Measurements from ENCODE around the gene ARHGAP10.

ARHGAP10 gene

GRCh38 chr4:147913137-147913536, 181.2 kb downstream of the ARHGAP10 start:
- H3K23ac ChIP-seq (ENCODE audit: low read length in 2 of 2): no peak overlapping the region
- H2AFZ ChIP-seq (ENCODE audit: low read depth, low read length): no peak overlapping the region
- H3K14ac ChIP-seq (ENCODE audit: low read length in 2 of 2): no peak overlapping the region
- H3K4ac ChIP-seq (ENCODE audit: low read depth in 1 of 2, low read length in 2 of 2): no peak overlapping the region
- 96% methylated on average over 1 of the region's 2 CpGs for WGBS
- no peak overlapping the region for H3K4me2 ChIP-seq (ENCODE audit: low read length, poor library complexity, severe bottlenecking)
- no peak overlapping the region for H2BK15ac ChIP-seq (ENCODE audit: low read depth, poor library complexity, severe bottlenecking)
- no peak overlapping the region for H3K18ac ChIP-seq (ENCODE audit: low read depth in 1 of 2, low read length in 2 of 2)
- H3K9ac ChIP-seq (ENCODE audit: low read length): no peak overlapping the region
- H3K36me3 ChIP-seq (ENCODE audit: control insufficient read depth in 1 of 2, insufficient read depth in 2 of 2, low read depth in 1 of 2, low read length in 2 of 2): peaks cover 4 to 81% of the 10 kb centered on the region in 2 experiments
- H4K91ac ChIP-seq (ENCODE audit: low read length): no peak overlapping the region
- no peak overlapping the region for H2BK120ac ChIP-seq (ENCODE audit: low read depth, low read length)
- peaks cover 10% of the 10 kb centered on the region for H3K79me1 ChIP-seq (replicated peaks; ENCODE audit: low read length, poor library complexity, severe bottlenecking)
- no peak overlapping the region for H2BK12ac ChIP-seq (ENCODE audit: low read length in 2 of 2)
- no peak for DNase-seq
- H3K4me3 ChIP-seq (ENCODE audit: insufficient read depth in 1 of 2, low read depth in 1 of 2, low read length in 2 of 2): no peak overlapping the region
- H2BK5ac ChIP-seq (ENCODE audit: low read depth, low read length, poor library complexity, severe bottlenecking): no peak overlapping the region
- H3K4me1 ChIP-seq (ENCODE audit: control insufficient read depth, insufficient read depth, low read depth, low read length): no peaks in the 10 kb centered on the region
- H4K8ac ChIP-seq (ENCODE audit: low read length): no peak overlapping the region
- no peak overlapping the region for H3K27ac ChIP-seq (ENCODE audit: low read length, poor library complexity, severe bottlenecking)
- no peaks in the 10 kb centered on the region for H3K27me3 ChIP-seq (ENCODE audit: control insufficient read depth in 1 of 2, insufficient read depth in 1 of 2, low read length in 2 of 2)
- no peak overlapping the region for H2AK5ac ChIP-seq (ENCODE audit: low read length, severe bottlenecking)
- H3K9me3 ChIP-seq (ENCODE audit: control insufficient read depth, low read length): no peaks in the 10 kb centered on the region

GRCh38 chr4:147916351-147916750, 184.5 kb downstream of the ARHGAP10 start:
- WGBS: 94% methylated on average over 4 of the region's 4 CpGs
- H2AFZ ChIP-seq (ENCODE audit: low read depth, low read length): no peak overlapping the region
- H3K9ac ChIP-seq (ENCODE audit: low read length): no peak overlapping the region
- H2BK5ac ChIP-seq (ENCODE audit: low read depth, low read length, poor library complexity, severe bottlenecking): no peak overlapping the region
- H2BK120ac ChIP-seq (ENCODE audit: low read depth, low read length): no peak overlapping the region
- no peaks in the 10 kb centered on the region for H3K27me3 ChIP-seq (ENCODE audit: control insufficient read depth in 1 of 2, insufficient read depth in 1 of 2, low read length in 2 of 2)
- H3K79me1 ChIP-seq (replicated peaks; ENCODE audit: low read length, poor library complexity, severe bottlenecking): peaks cover 7% of the 10 kb centered on the region
- H3K4me3 ChIP-seq (ENCODE audit: insufficient read depth in 1 of 2, low read depth in 1 of 2, low read length in 2 of 2): no peak overlapping the region
- no peak overlapping the region for H2AK5ac ChIP-seq (ENCODE audit: low read length, severe bottlenecking)
- no peak overlapping the region for H4K91ac ChIP-seq (ENCODE audit: low read length)
- peaks cover 0 to 75% of the 10 kb centered on the region in 2 experiments for H3K36me3 ChIP-seq (ENCODE audit: control insufficient read depth in 1 of 2, insufficient read depth in 2 of 2, low read depth in 1 of 2, low read length in 2 of 2)
- H3K4me2 ChIP-seq (ENCODE audit: low read length, poor library complexity, severe bottlenecking): no peak overlapping the region
- no peaks in the 10 kb centered on the region for H3K9me3 ChIP-seq (ENCODE audit: control insufficient read depth, low read length)
- no peak overlapping the region for H3K27ac ChIP-seq (ENCODE audit: low read length, poor library complexity, severe bottlenecking)
- no peak overlapping the region for H3K23ac ChIP-seq (ENCODE audit: low read length in 2 of 2)
- DNase-seq: no peak
- H4K8ac ChIP-seq (ENCODE audit: low read length): no peak overlapping the region
- H3K14ac ChIP-seq (ENCODE audit: low read length in 2 of 2): no peak overlapping the region
- no peak overlapping the region for H3K18ac ChIP-seq (ENCODE audit: low read depth in 1 of 2, low read length in 2 of 2)
- H3K4me1 ChIP-seq (ENCODE audit: control insufficient read depth, insufficient read depth, low read depth, low read length): no peaks in the 10 kb centered on the region
- H2BK15ac ChIP-seq (ENCODE audit: low read depth, poor library complexity, severe bottlenecking): no peak overlapping the region
- H2BK12ac ChIP-seq (ENCODE audit: low read length in 2 of 2): no peak overlapping the region
- H3K4ac ChIP-seq (ENCODE audit: low read depth in 1 of 2, low read length in 2 of 2): no peak overlapping the region

GRCh38 chr4:147923381-147923780, 191.5 kb downstream of the ARHGAP10 start:
- 100% methylated on average over 1 of the region's 2 CpGs for WGBS
- H2AK5ac ChIP-seq (ENCODE audit: low read length, severe bottlenecking): no peak overlapping the region
- no peak overlapping the region for H4K8ac ChIP-seq (ENCODE audit: low read length)

GRCh38 chr4:147923854-147924253, 192.0 kb downstream of the ARHGAP10 start:
- WGBS: 100% methylated on average over 4 of the region's 4 CpGs
- Histone ChIP-seq H2BK15ac (ENCODE audit: low read depth, poor library complexity, severe bottlenecking) (no peak overlapping the region), H2BK120ac (ENCODE audit: low read depth, low read length) (no peak overlapping the region), H3K4me3 (ENCODE audit: insufficient read depth in 1 of 2, low read depth in 1 of 2, low read length in 2 of 2) (no peak overlapping the region), H3K4me1 (ENCODE audit: control insufficient read depth, insufficient read depth, low read depth, low read length) (peaks cover 4% of the 10 kb centered on the region), H3K14ac (ENCODE audit: low read length in 2 of 2) (no peak overlapping the region), H4K91ac (ENCODE audit: low read length) (no peak overlapping the region), H3K27me3 (ENCODE audit: control insufficient read depth in 1 of 2, insufficient read depth in 1 of 2, low read length in 2 of 2) (no peaks in the 10 kb centered on the region), H3K4me2 (ENCODE audit: low read length, poor library complexity, severe bottlenecking) (no peak overlapping the region), H4K8ac (ENCODE audit: low read length) (no peak overlapping the region), H2BK12ac (ENCODE audit: low read length in 2 of 2) (no peak overlapping the region), H2AFZ (ENCODE audit: low read depth, low read length) (no peak overlapping the region), H3K18ac (ENCODE audit: low read depth in 1 of 2, low read length in 2 of 2) (no peak overlapping the region), H3K23ac (ENCODE audit: low read length in 2 of 2) (no peak overlapping the region), H3K79me1 (replicated peaks; ENCODE audit: low read length, poor library complexity, severe bottlenecking) (peaks cover 9% of the 10 kb centered on the region), H2AK5ac (ENCODE audit: low read length, severe bottlenecking) (no peak overlapping the region), H3K9me3 (ENCODE audit: control insufficient read depth, low read length) (no peaks in the 10 kb centered on the region), H3K9ac (ENCODE audit: low read length) (no peak overlapping the region), H3K36me3 (ENCODE audit: control insufficient read depth in 1 of 2, insufficient read depth in 2 of 2, low read depth in 1 of 2, low read length in 2 of 2) (peaks cover 5 to 74% of the 10 kb centered on the region in 2 experiments), H3K4ac (ENCODE audit: low read depth in 1 of 2, low read length in 2 of 2) (no peak overlapping the region), H3K27ac (ENCODE audit: low read length, poor library complexity, severe bottlenecking) (no peak overlapping the region), H2BK5ac (ENCODE audit: low read depth, low read length, poor library complexity, severe bottlenecking) (no peak overlapping the region)
- DNase-seq: no peak

More at GRCh38 chr4:147923381-147923780, 191.5 kb downstream of the ARHGAP10 start:
- Histone ChIP-seq H3K36me3 (ENCODE audit: control insufficient read depth in 1 of 2, insufficient read depth in 2 of 2, low read depth in 1 of 2, low read length in 2 of 2) (peaks cover 5 to 78% of the 10 kb centered on the region in 2 experiments), H3K23ac (ENCODE audit: low read length in 2 of 2) (no peak overlapping the region), H2BK120ac (ENCODE audit: low read depth, low read length) (no peak overlapping the region), H2AFZ (ENCODE audit: low read depth, low read length) (no peak overlapping the region), H3K4me1 (ENCODE audit: control insufficient read depth, insufficient read depth, low read depth, low read length) (peaks cover 4% of the 10 kb centered on the region), H3K4me3 (ENCODE audit: insufficient read depth in 1 of 2, low read depth in 1 of 2, low read length in 2 of 2) (no peak overlapping the region), H3K4me2 (ENCODE audit: low read length, poor library complexity, severe bottlenecking) (no peak overlapping the region), H3K9me3 (ENCODE audit: control insufficient read depth, low read length) (no peaks in the 10 kb centered on the region), H3K9ac (ENCODE audit: low read length) (no peak overlapping the region), H3K18ac (ENCODE audit: low read depth in 1 of 2, low read length in 2 of 2) (no peak overlapping the region), H3K27me3 (ENCODE audit: control insufficient read depth in 1 of 2, insufficient read depth in 1 of 2, low read length in 2 of 2) (no peaks in the 10 kb centered on the region), H2BK15ac (ENCODE audit: low read depth, poor library complexity, severe bottlenecking) (no peak overlapping the region), H3K79me1 (replicated peaks; ENCODE audit: low read length, poor library complexity, severe bottlenecking) (peaks cover 9% of the 10 kb centered on the region), H3K14ac (ENCODE audit: low read length in 2 of 2) (no peak overlapping the region), H3K27ac (ENCODE audit: low read length, poor library complexity, severe bottlenecking) (no peak overlapping the region), H4K91ac (ENCODE audit: low read length) (no peak overlapping the region), H2BK12ac (ENCODE audit: low read length in 2 of 2) (no peak overlapping the region), H2BK5ac (ENCODE audit: low read depth, low read length, poor library complexity, severe bottlenecking) (no peak overlapping the region), H3K4ac (ENCODE audit: low read depth in 1 of 2, low read length in 2 of 2) (no peak overlapping the region)
- DNase-seq: no peak

Data from mesenchymal stem cell (in vitro differentiated cells and primary cell).